Endothelial cell (in vitro differentiated cells): Measurements from ENCODE around the gene CAST. TPM values are rescaled to one million over a fixed set of nuclear protein-coding genes. Genes with fewer than 3 reads are reported as not detected.
A peak's percentile ranks its signal among the peaks of the same experiment; 100 is the strongest.

Experiments
- DNase-seq: peaks from one replicate; pipeline ENCODE4 v3.0.0; 2021; ENCODE audit warnings: low spot score
- H3K27ac Mint-ChIP-seq: one replicate; pipeline ENCODE4 v1.8.0; 2021; ENCODE audit warnings: mixed read lengths, inconsistent platforms; ENCODE audit not compliant: unreplicated experiment
- H3K27me3 Mint-ChIP-seq: one replicate; pipeline ENCODE4 v1.8.0; 2021; ENCODE audit warnings: mild to moderate bottlenecking, moderate library complexity, mixed read lengths, inconsistent platforms; ENCODE audit not compliant: unreplicated experiment
- H3K36me3 Mint-ChIP-seq: one replicate; pipeline ENCODE4 v1.8.0; 2021; ENCODE audit warnings: mild to moderate bottlenecking, low read depth, mixed read lengths, inconsistent platforms; ENCODE audit not compliant: unreplicated experiment
- H3K4me1 Mint-ChIP-seq: one replicate; pipeline ENCODE4 v1.8.0; 2021; ENCODE audit warnings: mild to moderate bottlenecking, mixed read lengths, inconsistent platforms; ENCODE audit not compliant: unreplicated experiment
- H3K4me3 Mint-ChIP-seq: one replicate; pipeline ENCODE4 v1.8.0; 2021; ENCODE audit warnings: mild to moderate bottlenecking, mixed read lengths, inconsistent platforms; ENCODE audit not compliant: unreplicated experiment
- H3K9me3 Mint-ChIP-seq: one replicate; pipeline ENCODE4 v1.8.0; 2021; ENCODE audit warnings: mixed read lengths, inconsistent platforms; ENCODE audit not compliant: unreplicated experiment
- CTCF ChIP-seq: fragments of 200-600 bp; sonication (generic); IDR thresholded peaks from one replicate; pipeline ENCODE4 v1.5.0; 2021; ENCODE audit warnings: antibody characterized with exemption; ENCODE audit not compliant: unreplicated experiment
- total RNA-seq: library from RNA; stranded (reverse); fragmentation: NEBNext Ultra II Directional; extraction: Animal tissue kit (Norgen Biotek cat#: 25700); gene quantifications from one replicate; pipeline ENCODE4 v1.2.1, GENCODE V29; 2021; ENCODE audit not compliant: unreplicated experiment

The CAST gene
- total RNA-seq, 1 donor from 2014 or later: 105 TPM

- no peaks in the 10 kb centered on the region for H3K36me3 Mint-ChIP-seq
- no peak overlapping the region for H3K27ac Mint-ChIP-seq
- TF ChIP-seq CTCF: no peak
- no peak for DNase-seq
- no peaks in the 10 kb centered on the region for H3K4me1 Mint-ChIP-seq
- no peaks in the 10 kb centered on the region for H3K27me3 Mint-ChIP-seq
- H3K9me3 Mint-ChIP-seq: no peaks in the 10 kb centered on the region
- H3K4me3 Mint-ChIP-seq: no peak overlapping the region
Observed at GRCh38 chr5:96687080-96687479, 24.9 kb downstream of the CAST start.

GRCh38 chr5:96687812-96688453 is 25.8 kb downstream of the CAST start:
- no peaks in the 10 kb centered on the region for H3K36me3 Mint-ChIP-seq
- TF ChIP-seq CTCF: peak; percentile 74
- H3K9me3 Mint-ChIP-seq: no peaks in the 10 kb centered on the region
- no peaks in the 10 kb centered on the region for H3K4me1 Mint-ChIP-seq
- DNase-seq: no peak
- no peak overlapping the region for H3K27ac Mint-ChIP-seq
- H3K4me3 Mint-ChIP-seq: no peak overlapping the region
- no peaks in the 10 kb centered on the region for H3K27me3 Mint-ChIP-seq

- no peaks in the 10 kb centered on the region for H3K9me3 Mint-ChIP-seq
- H3K4me1 Mint-ChIP-seq: no peaks in the 10 kb centered on the region
- H3K36me3 Mint-ChIP-seq: no peaks in the 10 kb centered on the region
- H3K27ac Mint-ChIP-seq: no peak overlapping the region
- no peak for DNase-seq
- no peaks in the 10 kb centered on the region for H3K27me3 Mint-ChIP-seq
- no peak overlapping the region for H3K4me3 Mint-ChIP-seq
- TF ChIP-seq CTCF: no peak
Observed at GRCh38 chr5:96690861-96691260, 28.7 kb downstream of the CAST start.

- no peak for TF ChIP-seq CTCF
- Mint-ChIP-seq H3K9me3 (no peaks in the 10 kb centered on the region), H3K27me3 (no peaks in the 10 kb centered on the region), H3K4me3 (no peak overlapping the region), H3K36me3 (no peaks in the 10 kb centered on the region), H3K4me1 (no peaks in the 10 kb centered on the region), H3K27ac (no peak overlapping the region)
- no peak for DNase-seq
Observed at GRCh38 chr5:96691503-96692303, 29.5 kb downstream of the CAST start.

GRCh38 chr5:96692441-96692840 is 30.3 kb downstream of the CAST start:
- Mint-ChIP-seq H3K4me3 (no peak overlapping the region), H3K4me1 (no peaks in the 10 kb centered on the region), H3K36me3 (no peaks in the 10 kb centered on the region), H3K27me3 (no peaks in the 10 kb centered on the region), H3K9me3 (no peaks in the 10 kb centered on the region), H3K27ac (no peak overlapping the region)
- no peak for DNase-seq
- no peak for TF ChIP-seq CTCF
